GM19240 (cell line): ENCODE measurements around the gene XXYLT1.
"Not testable (repeated sequence)": the region's sequence is repeated elsewhere in the genome, so short reads cannot be mapped to it uniquely, and the experiment has no call there.

Source experiments
- DNase-seq: peaks from one replicate; pipeline ENCODE4 v3.0.0; 2011; ENCODE audit warnings: low spot score; ENCODE audit not compliant: insufficient read length

XXYLT1 gene

DNA sequence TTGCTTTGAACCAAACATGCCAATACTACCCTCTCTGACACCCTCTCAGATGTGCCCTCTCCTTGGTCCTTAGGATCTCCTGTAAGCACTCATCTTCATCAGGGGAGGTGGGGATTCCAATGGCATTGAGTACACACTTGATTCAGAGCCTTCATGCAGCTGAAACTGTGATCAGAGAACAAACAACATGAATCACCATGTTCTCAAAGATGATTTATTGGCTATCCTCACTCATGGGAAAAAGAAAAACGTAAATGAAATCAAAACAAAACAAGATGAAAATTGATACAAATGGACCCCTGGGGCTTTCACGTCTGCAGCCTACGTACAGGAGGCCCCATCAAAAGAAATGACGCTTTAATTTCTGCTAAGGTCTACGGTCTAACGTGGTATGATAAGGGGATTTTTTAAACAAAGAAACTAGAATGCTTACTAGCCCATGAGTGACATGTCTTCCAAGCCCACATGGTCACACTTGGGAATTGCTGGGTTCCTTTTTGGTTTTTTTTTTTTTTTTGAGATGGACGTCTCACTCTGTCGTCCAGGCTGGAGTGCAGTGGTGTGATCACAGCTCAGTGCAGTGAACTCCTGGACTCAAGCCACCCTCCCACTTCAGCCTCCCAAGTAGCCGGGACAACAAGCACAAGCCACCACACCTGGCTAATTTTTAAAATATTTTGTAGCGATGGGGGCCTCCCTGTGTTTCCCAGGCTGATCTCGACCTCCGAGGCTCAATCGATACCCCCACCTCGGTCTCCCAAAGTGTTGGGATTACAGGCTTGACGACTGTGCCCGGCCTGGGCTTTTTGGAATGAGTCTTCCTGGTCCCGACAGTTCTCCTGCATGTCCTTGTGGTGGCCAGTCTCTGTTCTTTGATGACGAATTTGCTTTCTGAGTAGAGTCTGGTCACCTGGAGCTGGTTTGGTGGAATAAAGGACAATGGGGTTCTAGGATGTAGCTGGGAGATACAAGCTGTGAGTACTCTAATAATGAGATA is 202.6 kb downstream of the XXYLT1 start:
- DNase-seq = no peak

- no peak for DNase-seq
Measured at GRCh38 chr3:195066441-195066841, 204.5 kb downstream of the XXYLT1 start.

DNA sequence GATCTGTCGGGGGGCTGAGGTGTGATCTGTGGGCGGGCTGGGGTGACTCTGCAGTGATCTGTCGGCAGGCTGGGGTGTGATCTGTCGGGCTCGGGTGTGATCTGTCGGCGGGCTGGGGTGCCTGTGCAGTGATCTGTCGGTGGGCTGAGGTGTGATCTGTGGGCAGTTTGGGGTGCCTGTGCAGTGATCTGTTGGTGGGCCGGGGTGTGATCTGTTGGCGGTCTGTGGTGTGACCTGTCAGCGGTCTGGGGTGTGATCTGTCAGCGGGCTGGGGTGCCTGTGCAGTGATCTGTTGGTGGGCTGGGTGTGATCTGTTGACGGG is 205.1 kb downstream of the XXYLT1 start:
- DNase-seq = no peak

- DNase-seq = no peak
Measured at GRCh38 chr3:195065142-195065863, 205.7 kb downstream of the XXYLT1 start.

GRCh38 chr3:195064300-195064931 is 206.5 kb downstream of the XXYLT1 start:
- no peak for DNase-seq

- no peak for DNase-seq
Measured at GRCh38 chr3:195063581-195064193, 207.3 kb downstream of the XXYLT1 start.

GRCh38 chr3:195062866-195063540 is 208.0 kb downstream of the XXYLT1 start:
- no peak for DNase-seq

DNA sequence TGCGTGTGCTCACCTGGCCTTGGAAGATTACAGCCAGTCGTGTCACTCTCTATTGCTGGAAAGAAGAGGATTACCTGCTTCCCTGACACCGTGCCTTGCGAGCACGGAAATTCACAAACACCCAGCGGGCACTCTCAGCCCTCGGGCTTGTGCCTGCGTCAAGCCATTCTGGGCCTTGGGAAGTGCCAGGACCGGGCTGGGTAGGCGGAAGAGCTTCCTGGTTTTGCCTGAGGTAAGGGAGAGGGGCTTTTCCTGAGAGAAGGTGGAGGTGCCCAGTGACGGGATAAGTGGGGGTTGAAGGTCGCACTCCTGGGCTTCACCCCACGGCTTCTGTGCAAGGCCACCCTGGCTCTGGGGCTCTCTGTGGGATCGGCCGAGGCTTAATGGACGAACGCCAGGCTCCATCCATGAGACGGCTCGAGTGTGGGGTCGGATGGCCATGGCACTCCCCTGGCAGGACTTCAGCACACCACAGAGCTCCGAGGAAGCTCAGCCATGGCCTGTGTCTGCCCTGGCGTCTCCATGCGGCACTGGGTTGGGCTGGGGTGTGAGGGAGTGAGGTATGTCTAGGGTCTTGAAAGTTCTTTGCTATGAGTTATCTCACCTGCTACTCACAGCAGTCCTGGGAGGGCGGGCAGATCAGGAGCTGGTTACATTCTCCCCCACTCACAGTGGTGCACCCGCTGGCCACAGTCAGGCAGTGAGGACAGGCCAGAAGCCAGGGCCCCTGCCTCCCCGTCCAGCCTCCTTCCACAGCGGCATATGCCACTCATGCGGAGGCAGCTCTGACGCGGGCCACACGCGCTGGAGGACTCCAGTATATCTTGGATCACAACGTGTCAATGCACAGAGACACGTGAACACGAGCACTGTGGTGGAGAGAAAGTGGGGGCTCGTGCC is 209.0 kb downstream of the XXYLT1 start:
- no peak for DNase-seq

DNA sequence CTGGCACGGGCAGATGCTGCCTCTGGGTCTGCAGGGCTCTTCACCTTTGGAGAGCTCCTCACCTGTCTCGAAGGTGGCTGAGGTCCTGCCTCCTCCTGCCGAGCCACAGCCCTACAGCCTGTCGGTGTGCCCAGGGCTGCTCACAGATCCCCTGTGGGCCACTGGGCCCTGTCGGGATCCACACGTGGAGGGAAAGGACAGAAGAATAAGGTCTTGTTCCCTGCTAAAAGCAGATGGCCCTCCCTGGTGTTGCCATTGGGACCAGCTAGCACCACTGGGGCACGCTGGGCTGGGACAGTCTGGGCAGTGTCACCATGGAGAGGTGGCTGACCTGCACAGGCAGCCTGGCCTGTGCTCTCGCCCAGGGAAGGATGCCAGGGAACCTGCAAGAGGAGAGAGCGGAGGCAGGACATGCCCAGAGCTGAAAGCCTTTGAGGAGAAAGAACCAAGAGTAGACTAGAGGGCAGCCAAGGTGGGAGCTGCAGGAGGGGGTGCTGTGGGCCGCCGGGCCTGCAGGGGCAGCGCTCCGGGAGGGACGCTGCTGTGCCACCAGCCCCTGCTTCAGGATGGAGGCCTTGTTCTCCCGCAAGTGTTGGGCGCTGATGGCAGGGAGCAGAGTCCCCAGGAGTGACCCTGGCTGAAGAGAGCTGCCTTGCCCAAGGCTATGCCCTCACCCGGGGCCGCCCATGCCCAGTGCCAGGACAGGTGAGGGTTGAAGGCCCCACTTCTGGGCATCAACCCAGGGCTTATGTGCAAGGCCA is 210.2 kb downstream of the XXYLT1 start:
- no peak for DNase-seq

DNA sequence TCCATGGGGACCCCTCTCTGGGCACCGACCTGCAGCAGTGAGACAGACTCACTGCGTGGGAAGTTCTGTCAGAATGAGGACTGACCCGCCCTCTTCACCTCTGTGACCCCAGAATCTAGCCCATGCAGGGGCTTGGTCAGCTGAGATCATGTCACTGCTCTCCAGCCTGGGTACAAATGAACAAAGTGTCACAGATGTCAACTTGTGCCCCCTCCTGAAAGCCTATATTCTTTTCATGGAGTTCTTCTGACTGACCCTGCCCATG is 210.8 kb downstream of the XXYLT1 start:
- DNase-seq = no peak

DNA sequence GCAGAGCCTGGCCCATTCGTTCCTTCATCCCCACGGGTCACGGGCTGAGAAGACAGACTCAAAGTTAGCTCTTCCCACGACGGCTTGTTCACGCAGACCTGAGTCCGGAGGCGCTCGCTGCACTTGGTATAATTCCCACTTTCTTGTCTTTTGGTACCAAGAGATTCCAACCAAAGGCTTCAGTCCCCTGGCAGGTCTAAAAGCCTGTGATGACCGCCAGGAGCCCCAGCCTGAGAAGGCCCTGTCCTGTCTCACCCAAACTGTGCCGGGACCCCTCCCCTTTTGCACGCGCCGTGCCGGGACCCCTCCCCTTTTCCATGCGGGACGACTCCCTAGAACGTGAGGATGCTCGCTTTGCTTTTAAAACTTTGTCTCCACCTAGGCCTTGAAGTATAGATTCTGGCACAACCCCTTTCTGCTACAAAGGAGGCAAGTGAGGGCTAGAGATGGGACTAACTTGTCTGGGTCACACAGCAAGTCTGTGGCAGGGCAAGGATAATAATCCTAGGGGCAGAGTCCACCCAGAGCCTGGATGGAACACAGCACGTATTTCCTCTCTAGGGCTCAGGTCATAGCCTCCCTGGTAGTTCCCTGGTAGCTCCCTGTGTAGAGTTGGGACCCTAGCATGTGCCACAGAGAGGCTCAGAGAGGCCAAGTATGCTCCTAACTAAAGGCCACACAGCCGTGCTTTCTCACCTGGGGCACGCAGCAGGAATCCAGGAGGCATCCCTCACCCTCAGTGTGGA is 211.3 kb downstream of the XXYLT1 start:
- DNase-seq = no peak

DNA sequence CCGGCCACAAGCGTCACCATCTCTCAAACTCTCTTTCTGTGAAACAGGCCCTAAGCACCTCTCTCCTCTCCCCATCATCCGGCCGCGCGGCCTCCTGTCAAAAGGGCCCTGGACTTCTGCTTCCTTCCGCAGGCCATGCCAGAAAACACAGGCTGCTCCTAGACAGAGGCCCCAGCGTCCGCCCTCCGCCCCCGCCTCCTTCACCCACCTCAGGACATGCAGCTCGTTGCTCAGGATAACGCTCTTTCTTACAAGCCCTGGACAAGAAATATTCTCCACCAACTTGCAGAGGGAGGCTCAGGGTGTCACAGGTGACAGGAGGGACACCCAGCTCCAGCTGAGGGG is 212.0 kb downstream of the XXYLT1 start:
- DNase-seq = no peak

DNA sequence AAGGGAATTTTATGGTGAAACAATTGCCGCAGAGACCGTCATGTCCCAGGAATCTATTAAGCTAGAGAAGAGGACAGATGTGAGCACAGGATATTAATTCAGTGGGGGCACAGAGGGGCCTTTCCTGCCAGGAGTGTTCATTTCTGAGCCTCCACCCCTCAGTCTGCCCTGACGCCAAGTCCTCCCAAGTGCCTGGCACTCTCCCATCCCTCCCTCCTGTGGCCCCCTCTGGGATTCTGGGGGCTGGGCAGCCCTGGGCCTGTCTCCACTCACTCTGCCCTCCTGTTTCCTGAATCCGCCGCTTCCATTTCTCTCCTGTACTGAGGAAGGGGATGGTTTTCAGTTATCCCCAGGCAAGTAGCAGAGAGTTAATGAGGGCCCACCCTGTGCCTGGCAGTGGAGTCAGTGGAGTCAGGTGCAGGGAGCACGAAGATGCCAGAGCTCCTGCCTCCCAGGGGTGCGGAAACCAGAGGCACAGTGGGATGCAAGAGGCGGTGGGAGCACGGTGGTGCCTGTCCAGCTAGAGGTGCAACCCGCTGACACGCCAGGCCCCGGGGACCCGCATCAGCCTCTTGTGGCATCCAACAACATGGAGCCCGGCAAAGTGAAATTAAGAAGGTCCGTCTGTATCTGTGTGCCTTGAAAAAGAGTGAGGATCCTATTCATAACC is 212.5 kb downstream of the XXYLT1 start:
- no peak for DNase-seq

- no peak for DNase-seq
Measured at GRCh38 chr3:195057716-195058115, 213.2 kb downstream of the XXYLT1 start.

- no peak for DNase-seq
Measured at GRCh38 chr3:195056506-195056905, 214.5 kb downstream of the XXYLT1 start.

DNA sequence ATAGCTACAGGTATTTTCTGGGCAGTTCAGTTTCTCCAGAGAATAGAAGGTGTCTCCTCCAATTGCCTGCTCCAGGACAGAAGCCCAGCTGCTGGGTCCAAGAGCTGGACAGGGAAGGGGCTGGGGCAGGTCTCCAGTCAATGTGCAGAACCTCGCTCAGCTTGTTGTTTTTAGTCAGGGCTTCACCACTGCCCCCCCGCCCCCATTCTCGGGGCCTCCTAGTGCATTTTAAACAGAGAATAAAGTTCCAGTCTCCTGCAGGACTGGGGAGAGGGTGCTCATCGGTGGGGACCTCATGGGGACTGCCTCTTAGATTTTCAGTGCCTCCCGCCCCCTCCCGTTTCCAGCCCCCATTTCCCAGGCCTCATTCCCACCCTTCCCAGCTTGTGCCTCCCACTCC is 216.6 kb downstream of the XXYLT1 start:
- DNase-seq = no peak

GRCh38 chr3:195052939-195053338 is 218.0 kb downstream of the XXYLT1 start:
- no peak for DNase-seq

GRCh38 chr3:195050296-195050695 is 220.7 kb downstream of the XXYLT1 start:
- DNase-seq = not testable (repeated sequence)
